MM.1S (cell line): ENCODE measurements around the gene C5AR2.

Experiments used
- DNase-seq: peaks from one replicate; pipeline ENCODE4 v3.0.0-alpha.2; 2015
- H2AFZ ChIP-seq: fragments of 300-600 bp; sonication (generic); 2 replicates; pipeline ENCODE4 v1.6.0; 2016; ENCODE audit warnings: antibody characterized with exemption, low read length
- H3F3A ChIP-seq: fragments of 300-600 bp; sonication (generic); 2 replicates; pipeline ENCODE4 v1.6.1; 2016; ENCODE audit warnings: mild to moderate bottlenecking, antibody characterized with exemption, low read length, moderate library complexity, mixed read lengths; ENCODE audit not compliant: insufficient read depth
- H3K27ac ChIP-seq: fragments of 300-600 bp; sonication (generic); 2 replicates; pipeline ENCODE4 v1.5.1; 2016; ENCODE audit warnings: mild to moderate bottlenecking, low read length
- H3K27me3 ChIP-seq: fragments of 300-600 bp; sonication (generic); replicated peaks from 2 replicates; pipeline ENCODE4 v1.6.0; 2016; ENCODE audit warnings: low read length; ENCODE audit not compliant: insufficient read depth
- H3K36me3 ChIP-seq: fragments of 300-600 bp; sonication (generic); replicated peaks from 2 replicates; pipeline ENCODE4 v1.6.1; 2016; ENCODE audit warnings: mild to moderate bottlenecking, low read length, mixed read lengths; ENCODE audit not compliant: insufficient read depth
- H3K4me1 ChIP-seq: fragments of 300-600 bp; sonication (generic); 2 replicates; pipeline ENCODE4 v1.6.1; 2016; ENCODE audit warnings: low read length, mixed read lengths
- H3K4me2 ChIP-seq: fragments of 300-600 bp; sonication (generic); 2 replicates; pipeline ENCODE4 v1.6.0; 2016; ENCODE audit warnings: low read depth, low read length
- H3K4me3 ChIP-seq: fragments of 300-600 bp; sonication (generic); 2 replicates; pipeline ENCODE4 v1.5.1; 2016; ENCODE audit warnings: low read length, mixed read lengths
- H3K79me2 ChIP-seq: fragments of 300-600 bp; sonication (generic); 2 replicates; pipeline ENCODE4 v1.6.1; 2016; ENCODE audit warnings: mixed run types, low read length, mixed read lengths
- H3K9ac ChIP-seq: fragments of 300-600 bp; sonication (generic); 2 replicates; pipeline ENCODE4 v1.6.1; 2016; ENCODE audit warnings: low read length, mixed read lengths
- H3K9me2 ChIP-seq: fragments of 300-600 bp; sonication (generic); replicated peaks from 2 replicates; pipeline ENCODE4 v1.6.1; 2016; ENCODE audit warnings: mild to moderate bottlenecking, low read length, mixed read lengths; ENCODE audit not compliant: insufficient read depth
- H3K9me3 ChIP-seq: fragments of 300-600 bp; sonication (generic); replicated peaks from 2 replicates; pipeline ENCODE4 v1.6.1; 2016; ENCODE audit warnings: mild to moderate bottlenecking, low read length, mixed read lengths; ENCODE audit not compliant: insufficient read depth
- H4K20me1 ChIP-seq: fragments of 300-600 bp; sonication (generic); 2 replicates; pipeline ENCODE4 v1.6.1; 2016; ENCODE audit warnings: mild to moderate bottlenecking, low read length, moderate library complexity, mixed read lengths; ENCODE audit not compliant: insufficient read depth
- CTCF ChIP-seq: fragments of 300-600 bp; sonication (generic); IDR thresholded peaks from 2 replicates; pipeline ENCODE4 v1.5.1; 2016; ENCODE audit warnings: antibody characterized with exemption, low read length, mixed read lengths
- EZH2 ChIP-seq: fragments of 300-600 bp; sonication (generic); optimal IDR thresholded peaks from 2 replicates; pipeline ENCODE3; 2017; ENCODE audit warnings: low read depth, mild to moderate bottlenecking, antibody characterized with exemption, low read length, mixed read lengths
- EZH2phosphoT487 ChIP-seq: fragments of 300-600 bp; sonication (generic); IDR thresholded peaks from 2 replicates; pipeline ENCODE4 v1.6.1; 2018; ENCODE audit warnings: antibody characterized with exemption, low read length

Gene C5AR2

GRCh38 chr19:47339196-47339880 lies 7.4 kb downstream of the C5AR2 start:
- Histone ChIP-seq H3F3A (no peaks in the 10 kb centered on the region), H3K27ac (no peak overlapping the region), H3K4me1 (peaks cover 4% of the 10 kb centered on the region; the same call in 1 of the 2 replicates), H3K9ac (no peak overlapping the region), H3K9me3 (no peaks in the 10 kb centered on the region), H3K79me2 (no peaks in the 10 kb centered on the region), H3K4me3 (no peak overlapping the region), H3K36me3 (no peaks in the 10 kb centered on the region), H4K20me1 (no peaks in the 10 kb centered on the region), H3K27me3 (no peaks in the 10 kb centered on the region), H3K9me2 (no peaks in the 10 kb centered on the region), H2AFZ (no peak overlapping the region), H3K4me2 (no peak overlapping the region)
- DNase-seq, result no peak
- TF ChIP-seq CTCF, result no peak
- no peak for TF ChIP-seq EZH2phosphoT487
- no peak for TF ChIP-seq EZH2

GRCh38 chr19:47340477-47341208 lies 8.7 kb downstream of the C5AR2 start:
- H3K79me2 ChIP-seq, result no peaks in the 10 kb centered on the region
- DNase-seq, result no peak
- H3K27ac ChIP-seq, result no peak overlapping the region
- H3K9me3 ChIP-seq, result no peaks in the 10 kb centered on the region
- TF ChIP-seq EZH2 (no peak), EZH2phosphoT487 (no peak)
- H3K9me2 ChIP-seq, result no peaks in the 10 kb centered on the region
- no peak overlapping the region for H3K4me2 ChIP-seq
- H3K4me3 ChIP-seq, result no peak overlapping the region
- no peaks in the 10 kb centered on the region for H3K27me3 ChIP-seq
- no peak overlapping the region for H2AFZ ChIP-seq
- H3F3A ChIP-seq, result no peaks in the 10 kb centered on the region
- H4K20me1 ChIP-seq, result no peaks in the 10 kb centered on the region
- peaks cover 4% of the 10 kb centered on the region; the same call in 1 of the 2 replicates for H3K4me1 ChIP-seq
- H3K9ac ChIP-seq, result no peak overlapping the region
- no peaks in the 10 kb centered on the region for H3K36me3 ChIP-seq

- Histone ChIP-seq H3K9ac (no peak overlapping the region), H3F3A (no peaks in the 10 kb centered on the region)
These were observed 9.8 kb downstream of the C5AR2 start for GRCh38 chr19:47341734-47342133.

GRCh38 chr19:47343194-47343802 lies 11.3 kb downstream of the C5AR2 start:
- H3K4me3 ChIP-seq, result no peak overlapping the region
- H3K27me3 ChIP-seq, result no peaks in the 10 kb centered on the region
- no peak overlapping the region for H3K4me2 ChIP-seq
- H3F3A ChIP-seq, result no peaks in the 10 kb centered on the region
- no peak overlapping the region for H2AFZ ChIP-seq
- no peak overlapping the region for H3K9ac ChIP-seq
- H3K79me2 ChIP-seq, result no peaks in the 10 kb centered on the region
- no peak for DNase-seq
- no peaks in the 10 kb centered on the region for H3K4me1 ChIP-seq
- H4K20me1 ChIP-seq, result no peaks in the 10 kb centered on the region
- H3K36me3 ChIP-seq, result no peaks in the 10 kb centered on the region
- H3K9me2 ChIP-seq, result no peaks in the 10 kb centered on the region
- TF ChIP-seq EZH2phosphoT487 (no peak), EZH2 (no peak), CTCF (no peak)
- no peak overlapping the region for H3K27ac ChIP-seq
- no peaks in the 10 kb centered on the region for H3K9me3 ChIP-seq

More at GRCh38 chr19:47341734-47342133, 9.8 kb downstream of the C5AR2 start:
- no peak for DNase-seq
- TF ChIP-seq EZH2, result no peak
- no peak for TF ChIP-seq EZH2phosphoT487
- no peak overlapping the region for H2AFZ ChIP-seq
- H3K27me3 ChIP-seq, result no peaks in the 10 kb centered on the region
- no peaks in the 10 kb centered on the region for H3K9me2 ChIP-seq
- no peaks in the 10 kb centered on the region for H3K9me3 ChIP-seq
- H3K4me1 ChIP-seq, result no peaks in the 10 kb centered on the region
- no peak overlapping the region for H3K27ac ChIP-seq
- H3K36me3 ChIP-seq, result no peaks in the 10 kb centered on the region
- no peak overlapping the region for H3K4me3 ChIP-seq
- no peaks in the 10 kb centered on the region for H3K79me2 ChIP-seq
- no peak overlapping the region for H3K4me2 ChIP-seq
- no peaks in the 10 kb centered on the region for H4K20me1 ChIP-seq
